Activated CD8-positive, alpha-beta memory T cell treated with anti-CD3 and anti-CD28 coated beads, Interleukin-2, amount 50 U/mL, for 24 hours (primary cell): ENCODE data around the gene ARID3B.
A peak's percentile ranks its signal among the peaks of the same experiment; 100 is the strongest.
"Not testable (repeated sequence)": the region's sequence is repeated elsewhere in the genome, so short reads cannot be mapped to it uniquely, and the experiment has no call there.

Experiments used
- DNase-seq: peaks from one replicate; pipeline ENCODE4 v3.0.0-alpha.2; 2020; ENCODE audit errors: extremely low read depth

The ARID3B gene

GRCh38 chr15:74540761-74541493 lies at the start of gene ARID3B:
ARID3B (plus strand) TSS chr15:74541220; CDS start chr15:74543937, 2,717 bp downstream.
- DNase-seq, result peak; percentile 95

- DNase-seq, result no peak
Observed at GRCh38 chr15:74496648-74497047, 44.4 kb upstream of the ARID3B start.

GRCh38 chr15:74497584-74497983 lies 43.4 kb upstream of the ARID3B start:
- no peak for DNase-seq

- no peak for DNase-seq
Observed at GRCh38 chr15:74499366-74499765, 41.7 kb upstream of the ARID3B start.

- no peak for DNase-seq
Observed at GRCh38 chr15:74500401-74500800, 40.6 kb upstream of the ARID3B start.

GRCh38 chr15:74502301-74502700 lies 38.7 kb upstream of the ARID3B start:
- DNase-seq, result no peak

- no peak for DNase-seq
Observed at GRCh38 chr15:74504418-74504817, 36.6 kb upstream of the ARID3B start.

- no peak for DNase-seq
Observed at GRCh38 chr15:74504836-74505235, 36.2 kb upstream of the ARID3B start.

- no peak for DNase-seq
Observed at GRCh38 chr15:74505837-74506514, 35.0 kb upstream of the ARID3B start.

- no peak for DNase-seq
Observed at GRCh38 chr15:74506515-74506840, 34.5 kb upstream of the ARID3B start.

GRCh38 chr15:74511583-74511982 lies 29.4 kb upstream of the ARID3B start:
- DNase-seq, result no peak

- DNase-seq, result not testable (repeated sequence)
Observed at GRCh38 chr15:74514059-74514458, 27.0 kb upstream of the ARID3B start.

- no peak for DNase-seq
Observed at GRCh38 chr15:74517096-74517495, 23.9 kb upstream of the ARID3B start.

- no peak for DNase-seq
Observed at GRCh38 chr15:74519311-74519710, 21.7 kb upstream of the ARID3B start.

- DNase-seq, result no peak
Observed at GRCh38 chr15:74520407-74520806, 20.6 kb upstream of the ARID3B start.

- no peak for DNase-seq
Observed at GRCh38 chr15:74523982-74524381, 17.0 kb upstream of the ARID3B start.

- DNase-seq, result no peak
Observed at GRCh38 chr15:74525309-74525708, 15.7 kb upstream of the ARID3B start.

- no peak for DNase-seq
Observed at GRCh38 chr15:74525945-74526344, 15.1 kb upstream of the ARID3B start.

- no peak for DNase-seq
Observed at GRCh38 chr15:74528876-74529275, 12.1 kb upstream of the ARID3B start.

GRCh38 chr15:74529921-74530320 lies 11.1 kb upstream of the ARID3B start:
- no peak for DNase-seq

GRCh38 chr15:74530771-74531143 lies 10.3 kb upstream of the ARID3B start:
- no peak for DNase-seq

- DNase-seq, result no peak
Observed at GRCh38 chr15:74531144-74531811, 9.7 kb upstream of the ARID3B start.
